ENCODE measurements around the gene OASL.
"Not testable (repeated sequence)": the region's sequence is repeated elsewhere in the genome, so short reads cannot be mapped to it uniquely, and the experiment has no call there.

Gene OASL

GRCh38 chr12:121038861-121039668 lies at the start of gene OASL:
TSS of gene OASL (minus strand) at chr12:121039246. CDS start at chr12:121038971, 275 bp downstream.
- no peak for DNase-seq
- in situ Hi-C loops (cut with MboI; ENCODE audit: low pct_unique_long_range_greater_than_20kb, low sequenced_read_pairs) = no loop called here

- in situ Hi-C loops (cut with MboI; ENCODE audit: low pct_unique_long_range_greater_than_20kb, low sequenced_read_pairs) = no loop called here
Measured at GRCh38 chr12:121088195-121088585, 49.1 kb upstream of the OASL start.

GRCh38 chr12:121087467-121088194 lies 48.6 kb upstream of the OASL start:
- no peak for DNase-seq
- in situ Hi-C loops (cut with MboI; ENCODE audit: low pct_unique_long_range_greater_than_20kb, low sequenced_read_pairs) = no loop called here

More at GRCh38 chr12:121088195-121088585, 49.1 kb upstream of the OASL start:
- no peak for DNase-seq

GRCh38 chr12:121086781-121087295 lies 47.8 kb upstream of the OASL start:
- in situ Hi-C loops (cut with MboI; ENCODE audit: low pct_unique_long_range_greater_than_20kb, low sequenced_read_pairs) = no loop called here
- no peak for DNase-seq

GRCh38 chr12:121085506-121086353 lies 46.7 kb upstream of the OASL start:
- in situ Hi-C loops (cut with MboI; ENCODE audit: low pct_unique_long_range_greater_than_20kb, low sequenced_read_pairs) = no loop called here
- no peak for DNase-seq

GRCh38 chr12:121085069-121085468 lies 46.0 kb upstream of the OASL start:
- in situ Hi-C loops (cut with MboI; ENCODE audit: low pct_unique_long_range_greater_than_20kb, low sequenced_read_pairs) = no loop called here

GRCh38 chr12:121084229-121084628 lies 45.2 kb upstream of the OASL start:
- DNase-seq = no peak
- in situ Hi-C loops (cut with MboI; ENCODE audit: low pct_unique_long_range_greater_than_20kb, low sequenced_read_pairs) = no loop called here

More at GRCh38 chr12:121085069-121085468, 46.0 kb upstream of the OASL start:
- no peak for DNase-seq

- DNase-seq = no peak
- in situ Hi-C loops (cut with MboI; ENCODE audit: low pct_unique_long_range_greater_than_20kb, low sequenced_read_pairs) = no loop called here
Measured at GRCh38 chr12:121080909-121081308, 41.9 kb upstream of the OASL start.

GRCh38 chr12:121079736-121080272 lies 40.8 kb upstream of the OASL start:
- in situ Hi-C loops (cut with MboI; ENCODE audit: low pct_unique_long_range_greater_than_20kb, low sequenced_read_pairs) = no loop called here
- no peak for DNase-seq

- in situ Hi-C loops (cut with MboI; ENCODE audit: low pct_unique_long_range_greater_than_20kb, low sequenced_read_pairs) = not testable (repeated sequence)
Measured at GRCh38 chr12:121077440-121077839, 38.4 kb upstream of the OASL start.

GRCh38 chr12:121075911-121076310 lies 36.9 kb upstream of the OASL start:
- in situ Hi-C loops (cut with MboI; ENCODE audit: low pct_unique_long_range_greater_than_20kb, low sequenced_read_pairs); DNase-seq: not testable (repeated sequence)

More at GRCh38 chr12:121077440-121077839, 38.4 kb upstream of the OASL start:
- DNase-seq = not testable (repeated sequence)

GRCh38 chr12:121072147-121072546 lies 33.1 kb upstream of the OASL start:
- DNase-seq = no peak
- in situ Hi-C loops (cut with MboI; ENCODE audit: low pct_unique_long_range_greater_than_20kb, low sequenced_read_pairs) = no loop called here

GRCh38 chr12:121069206-121069605 lies 30.2 kb upstream of the OASL start:
- no peak for DNase-seq
- in situ Hi-C loops (cut with MboI; ENCODE audit: low pct_unique_long_range_greater_than_20kb, low sequenced_read_pairs) = no loop called here

GRCh38 chr12:121065345-121065744 lies 26.3 kb upstream of the OASL start:
- in situ Hi-C loops (cut with MboI; ENCODE audit: low pct_unique_long_range_greater_than_20kb, low sequenced_read_pairs) = no loop called here
- DNase-seq = no peak

GRCh38 chr12:121064586-121064985 lies 25.5 kb upstream of the OASL start:
- DNase-seq; in situ Hi-C loops (cut with MboI; ENCODE audit: low pct_unique_long_range_greater_than_20kb, low sequenced_read_pairs): not testable (repeated sequence)

- in situ Hi-C loops (cut with MboI; ENCODE audit: low pct_unique_long_range_greater_than_20kb, low sequenced_read_pairs) = no loop called here
- DNase-seq = no peak
Measured at GRCh38 chr12:121064116-121064515, 25.1 kb upstream of the OASL start.

- in situ Hi-C loops (cut with MboI; ENCODE audit: low pct_unique_long_range_greater_than_20kb, low sequenced_read_pairs) = no loop called here
Measured at GRCh38 chr12:121062391-121063045, 23.5 kb upstream of the OASL start.

GRCh38 chr12:121061831-121062230 lies 22.8 kb upstream of the OASL start:
- in situ Hi-C loops (cut with MboI; ENCODE audit: low pct_unique_long_range_greater_than_20kb, low sequenced_read_pairs) = no loop called here
- DNase-seq = peak; percentile 30

More at GRCh38 chr12:121062391-121063045, 23.5 kb upstream of the OASL start:
- no peak for DNase-seq
